Measurements from ENCODE around the gene DDX51. TPM values are rescaled to one million over a fixed set of nuclear protein-coding genes. Genes with fewer than 3 reads are reported as not detected.

Gene DDX51
- total RNA-seq, 3 donors from 2014 or later (not counting 1 experiment from before 2014, with no cell fraction given): 39.5 to 55.9 (median 54.2) TPM

DNA sequence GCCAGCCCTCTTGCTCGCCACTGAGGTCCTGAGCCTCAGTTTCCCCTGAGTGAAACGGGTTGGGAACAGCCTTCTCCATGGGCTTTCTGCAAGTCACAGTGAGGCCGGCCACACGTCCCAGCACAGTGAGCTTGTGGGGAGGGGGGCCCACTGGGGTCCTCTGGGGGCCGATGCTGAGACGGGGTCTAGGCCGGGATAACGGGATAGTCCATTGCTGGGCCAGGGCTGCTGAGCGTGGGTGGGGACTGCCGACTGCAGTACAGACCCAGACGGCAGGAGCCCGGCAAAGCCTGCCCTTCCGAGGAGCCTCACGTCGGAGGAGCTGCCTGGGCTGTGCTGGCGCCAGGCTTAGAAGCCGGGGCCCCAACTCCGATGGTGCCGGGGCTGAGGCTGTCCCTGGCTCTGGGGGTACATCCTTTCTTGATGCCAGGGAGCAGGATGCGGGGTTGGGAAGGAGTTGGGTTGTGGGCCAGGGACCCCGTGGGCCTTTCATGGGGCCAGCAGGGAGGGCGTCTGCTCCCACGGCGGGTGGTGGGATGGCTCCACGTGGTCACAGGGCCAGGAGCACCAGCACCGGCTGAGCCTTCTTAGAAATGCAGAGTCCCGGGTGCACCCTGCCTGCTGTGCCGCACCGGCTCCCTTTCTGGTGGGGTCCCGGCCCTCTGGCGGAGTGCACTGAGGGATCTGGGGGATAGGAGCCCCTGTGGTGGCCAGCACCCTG, 24.4 kb upstream of the DDX51 start:
- peaks cover 0 to 6% of the 10 kb centered on the region in 2 donors for H3K27me3 Mint-ChIP-seq (ENCODE audit: low read depth in 2 of 2)
- DNase-seq (no peak), ATAC-seq (no peak)
- WGBS (ENCODE audit: insufficient coverage): 93% methylated on average over 31 of the region's 31 CpGs
- no peaks in the 10 kb centered on the region for H3K36me3 Mint-ChIP-seq
- no peaks in the 10 kb centered on the region for H3K36me3 ChIP-seq (ENCODE audit: control insufficient read depth, insufficient read depth, low read length)
- no peak overlapping the region for H3K27ac ChIP-seq (ENCODE audit: low read length)
- no peak overlapping the region for H3K4me3 Mint-ChIP-seq
- peaks cover 0 to 5% of the 10 kb centered on the region in 2 donors for H3K4me1 Mint-ChIP-seq
- TF ChIP-seq, protein P1, sequence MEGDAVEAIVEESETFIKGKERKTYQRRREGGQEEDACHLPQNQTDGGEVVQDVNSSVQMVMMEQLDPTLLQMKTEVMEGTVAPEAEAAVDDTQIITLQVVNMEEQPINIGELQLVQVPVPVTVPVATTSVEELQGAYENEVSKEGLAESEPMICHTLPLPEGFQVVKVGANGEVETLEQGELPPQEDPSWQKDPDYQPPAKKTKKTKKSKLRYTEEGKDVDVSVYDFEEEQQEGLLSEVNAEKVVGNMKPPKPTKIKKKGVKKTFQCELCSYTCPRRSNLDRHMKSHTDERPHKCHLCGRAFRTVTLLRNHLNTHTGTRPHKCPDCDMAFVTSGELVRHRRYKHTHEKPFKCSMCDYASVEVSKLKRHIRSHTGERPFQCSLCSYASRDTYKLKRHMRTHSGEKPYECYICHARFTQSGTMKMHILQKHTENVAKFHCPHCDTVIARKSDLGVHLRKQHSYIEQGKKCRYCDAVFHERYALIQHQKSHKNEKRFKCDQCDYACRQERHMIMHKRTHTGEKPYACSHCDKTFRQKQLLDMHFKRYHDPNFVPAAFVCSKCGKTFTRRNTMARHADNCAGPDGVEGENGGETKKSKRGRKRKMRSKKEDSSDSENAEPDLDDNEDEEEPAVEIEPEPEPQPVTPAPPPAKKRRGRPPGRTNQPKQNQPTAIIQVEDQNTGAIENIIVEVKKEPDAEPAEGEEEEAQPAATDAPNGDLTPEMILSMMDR (IDR thresholded peaks at IDR 0.05): no peak
- H3K9me3 Mint-ChIP-seq: peaks cover 3 to 9% of the 10 kb centered on the region in 2 donors
- H3K27ac Mint-ChIP-seq: no peak overlapping the region
- no peaks in the 10 kb centered on the region for H3K27me3 ChIP-seq (ENCODE audit: control insufficient read depth, insufficient read depth, low read length)
- intact Hi-C loops (cut with micrococcal nuclease): no loop called here
- H3K4me3 ChIP-seq (ENCODE audit: low read length): no peak overlapping the region
- H3K9me3 ChIP-seq (ENCODE audit: control insufficient read depth, insufficient read depth, low read length): no peaks in the 10 kb centered on the region
- peaks cover 4% of the 10 kb centered on the region for H3K4me1 ChIP-seq (ENCODE audit: control insufficient read depth, insufficient read depth, low read length)

GRCh38 chr12:132167611-132168310, 23.6 kb upstream of the DDX51 start:
- intact Hi-C loops (cut with micrococcal nuclease): no loop called here
- Mint-ChIP-seq H3K27ac (no peak overlapping the region), H3K9me3 (peaks cover 3 to 9% of the 10 kb centered on the region in 2 donors), H3K27me3 (ENCODE audit: low read depth in 2 of 2) (peaks cover 0 to 6% of the 10 kb centered on the region in 2 donors), H3K36me3 (no peaks in the 10 kb centered on the region), H3K4me3 (no peak overlapping the region), H3K4me1 (peaks cover 0 to 10% of the 10 kb centered on the region in 2 donors)
- TF ChIP-seq, protein P1 (IDR thresholded peaks at IDR 0.05): no peak
- Histone ChIP-seq H3K4me1 (ENCODE audit: control insufficient read depth, insufficient read depth, low read length) (peaks cover 11% of the 10 kb centered on the region), H3K4me3 (ENCODE audit: low read length) (no peak overlapping the region), H3K9me3 (ENCODE audit: control insufficient read depth, insufficient read depth, low read length) (no peaks in the 10 kb centered on the region), H3K27me3 (ENCODE audit: control insufficient read depth, insufficient read depth, low read length) (no peaks in the 10 kb centered on the region), H3K36me3 (ENCODE audit: control insufficient read depth, insufficient read depth, low read length) (no peaks in the 10 kb centered on the region), H3K27ac (ENCODE audit: low read length) (no peak overlapping the region)
- DNase-seq (no peak), ATAC-seq (no peak)
- 64% methylated on average over 30 of the region's 30 CpGs for WGBS (ENCODE audit: insufficient coverage)

GRCh38 chr12:132166801-132167591, 22.9 kb upstream of the DDX51 start:
- WGBS (ENCODE audit: insufficient coverage): 94% methylated on average over 9 of the region's 10 CpGs
- Histone ChIP-seq H3K36me3 (ENCODE audit: control insufficient read depth, insufficient read depth, low read length) (no peaks in the 10 kb centered on the region), H3K4me1 (ENCODE audit: control insufficient read depth, insufficient read depth, low read length) (peaks cover 19% of the 10 kb centered on the region), H3K9me3 (ENCODE audit: control insufficient read depth, insufficient read depth, low read length) (no peaks in the 10 kb centered on the region), H3K27ac (ENCODE audit: low read length) (no peak overlapping the region), H3K27me3 (ENCODE audit: control insufficient read depth, insufficient read depth, low read length) (no peaks in the 10 kb centered on the region), H3K4me3 (ENCODE audit: low read length) (no peak overlapping the region)
- H3K4me3 Mint-ChIP-seq: no peak overlapping the region
- peaks cover 0 to 3% of the 10 kb centered on the region in 2 donors for H3K27me3 Mint-ChIP-seq (ENCODE audit: low read depth in 2 of 2)
- no peak for ATAC-seq
- TF ChIP-seq, protein P1 (IDR thresholded peaks at IDR 0.05): no peak
- peaks cover 0 to 10% of the 10 kb centered on the region in 2 donors for H3K4me1 Mint-ChIP-seq
- intact Hi-C loops (cut with micrococcal nuclease): no loop called here
- DNase-seq: no peak
- no peak overlapping the region for H3K27ac Mint-ChIP-seq
- peaks cover 3 to 9% of the 10 kb centered on the region in 2 donors for H3K9me3 Mint-ChIP-seq
- H3K36me3 Mint-ChIP-seq: no peaks in the 10 kb centered on the region
